NK-92 treated with Interleukin-12 subunit alpha and Interleukin-12 subunit beta, amount 100 ng/mL, for 24 hours (cell line): ENCODE results near the gene COL4A4.

Source experiments
- DNase-seq: peaks from one replicate; lab custom pipeline; 2025; lab: John Stamatoyannopoulos, UW

COL4A4 gene

GRCh38 chr2:227029426-227030105 lies 134.4 kb downstream of the COL4A4 start:
- DNase-seq, result no peak

DNA sequence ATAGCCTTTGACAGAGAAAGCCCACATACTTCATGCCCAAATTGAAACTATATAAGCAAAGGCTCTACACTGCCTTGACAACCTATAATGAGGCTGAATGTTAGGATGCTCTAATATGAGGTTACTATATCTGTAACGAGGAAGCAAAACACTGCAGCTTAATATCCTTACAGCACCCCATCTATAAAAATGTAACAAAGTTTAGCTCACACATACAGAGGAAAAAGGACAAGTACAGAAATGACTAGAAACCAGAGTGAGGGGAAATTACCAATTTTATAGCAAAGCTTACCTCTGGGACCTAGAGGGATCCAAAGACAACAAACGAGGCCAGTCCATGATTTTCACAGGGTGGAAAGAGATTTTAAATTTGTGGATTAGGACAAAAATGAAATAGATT lies 138.5 kb downstream of the COL4A4 start:
- DNase-seq, result no peak

- no peak for DNase-seq
Measured at GRCh38 chr2:227022608-227023007, 141.4 kb downstream of the COL4A4 start.

- no peak for DNase-seq
Measured at GRCh38 chr2:227020416-227020815, 143.6 kb downstream of the COL4A4 start.

- no peak for DNase-seq
Measured at GRCh38 chr2:227016894-227017293, 147.1 kb downstream of the COL4A4 start.

GRCh38 chr2:227013881-227014280 lies 150.1 kb downstream of the COL4A4 start:
- DNase-seq, result no peak

- DNase-seq, result no peak
Measured at GRCh38 chr2:227013330-227013729, 150.7 kb downstream of the COL4A4 start.

- no peak for DNase-seq
Measured at GRCh38 chr2:227010433-227010832, 153.6 kb downstream of the COL4A4 start.

DNA sequence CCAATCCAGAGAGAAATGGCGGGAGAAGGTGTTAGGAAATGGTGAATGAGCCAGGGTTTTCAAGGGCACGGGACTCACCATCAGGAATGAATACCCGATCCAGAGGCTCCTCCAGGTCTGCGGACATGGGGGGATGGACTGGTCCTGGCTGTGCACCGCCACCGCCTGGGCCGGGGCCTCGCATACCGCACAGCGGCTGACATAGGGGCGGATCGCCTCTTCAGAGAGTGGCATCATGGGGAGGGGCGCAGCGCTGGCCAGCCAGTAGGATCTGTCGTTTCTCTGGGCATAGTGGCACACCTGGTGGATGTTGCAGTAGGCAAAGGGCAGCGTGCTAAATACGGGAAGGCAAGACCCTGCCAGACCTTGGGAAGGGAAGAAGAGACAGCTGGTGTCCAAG lies 156.1 kb downstream of the COL4A4 start:
- no peak for DNase-seq

DNA sequence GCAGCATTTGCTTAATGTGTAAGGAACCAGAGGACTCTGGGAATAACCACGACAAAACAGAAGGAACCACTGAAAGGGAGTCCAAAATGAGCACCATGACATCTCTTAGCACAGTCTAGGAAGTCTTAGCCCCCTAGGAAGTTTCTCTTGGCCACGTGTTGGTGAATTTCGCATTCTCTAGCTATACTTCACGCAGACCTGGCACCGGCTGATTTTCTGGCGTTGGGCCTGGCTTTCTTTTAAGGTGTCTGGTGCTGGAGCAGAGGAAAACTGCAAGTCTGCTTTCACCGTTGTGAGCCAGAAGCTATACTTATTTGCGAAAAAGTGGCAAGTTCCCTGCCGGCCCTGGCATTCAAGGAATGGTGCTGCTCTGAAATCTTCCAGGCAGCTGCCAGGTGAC lies 156.9 kb downstream of the COL4A4 start:
- DNase-seq, result no peak

DNA sequence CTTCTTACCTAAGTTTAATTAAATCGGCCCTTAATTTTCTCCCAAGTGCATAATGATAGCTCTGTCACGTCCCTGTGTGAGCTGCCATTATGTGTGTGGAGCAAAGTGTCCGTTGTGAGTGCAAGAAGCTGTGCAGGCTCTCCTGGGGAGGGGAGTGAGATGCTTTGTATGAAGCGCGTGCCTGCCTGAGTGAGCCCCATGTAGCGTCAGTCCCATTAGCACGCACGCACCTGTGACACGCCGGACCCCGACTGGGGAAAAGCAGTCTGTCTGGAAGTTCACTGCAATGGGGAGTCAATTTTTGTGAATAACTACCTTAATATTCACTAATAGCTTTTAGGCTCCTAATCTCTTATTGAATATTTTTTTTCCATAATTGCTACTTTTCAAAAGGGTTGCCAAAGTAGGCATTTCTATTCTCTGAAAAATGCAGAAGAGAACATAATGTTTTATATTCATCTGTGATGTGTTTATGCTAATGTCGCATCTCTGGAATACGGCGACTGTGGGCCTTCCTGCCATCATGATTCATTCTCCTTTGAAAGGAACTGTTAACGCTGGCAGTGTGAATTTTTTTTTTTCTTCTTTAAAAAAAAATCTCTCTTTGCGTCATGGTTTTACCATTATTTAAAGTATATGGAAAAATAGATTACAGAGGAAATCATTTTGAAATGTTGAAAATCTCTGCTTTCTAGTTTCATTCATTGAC lies 157.7 kb downstream of the COL4A4 start:
- DNase-seq, result no peak

- DNase-seq, result no peak
Measured at GRCh38 chr2:227004482-227004881, 159.5 kb downstream of the COL4A4 start.

- DNase-seq, result no peak
Measured at GRCh38 chr2:227000123-227000522, 163.9 kb downstream of the COL4A4 start.

DNA sequence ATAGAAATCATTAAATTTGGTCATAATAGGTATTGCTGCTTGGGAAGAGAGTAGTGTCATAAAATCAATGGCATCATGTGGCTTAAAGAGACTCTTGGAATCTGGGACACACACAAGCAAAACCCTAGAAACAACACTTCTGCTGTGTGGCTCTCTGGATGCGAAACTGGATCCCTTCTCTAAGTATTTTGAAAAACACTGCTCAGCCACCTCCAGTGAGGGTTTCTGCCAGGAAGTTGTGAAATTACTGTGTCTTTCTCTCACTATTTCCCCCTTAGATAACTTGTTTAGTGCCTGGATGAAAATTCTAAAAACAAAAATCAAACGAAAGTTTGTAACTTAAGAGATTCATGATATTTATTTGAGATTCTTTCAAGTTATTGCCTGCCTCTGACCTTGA lies 164.3 kb downstream of the COL4A4 start:
- DNase-seq, result no peak

- DNase-seq, result no peak
Measured at GRCh38 chr2:226995625-226996041, 168.4 kb downstream of the COL4A4 start.

DNA sequence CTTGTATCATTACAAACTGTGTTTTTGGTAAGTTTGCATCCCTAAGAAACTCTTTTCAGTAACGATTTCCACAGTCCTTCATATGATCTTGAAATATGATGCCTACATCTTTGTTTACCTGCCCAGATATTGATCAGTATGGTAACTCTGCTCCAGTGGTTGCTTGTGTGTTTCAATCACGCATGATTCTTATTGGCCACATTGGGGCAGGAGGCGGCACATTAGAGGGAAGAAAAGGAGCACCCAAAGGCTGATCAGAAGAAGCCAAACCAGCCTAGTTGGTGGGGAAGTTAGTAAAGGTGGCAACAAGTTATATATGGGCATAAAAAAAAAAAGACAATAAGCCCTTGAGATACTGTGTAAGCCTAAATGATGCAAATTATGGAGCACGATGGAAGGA lies 169.2 kb downstream of the COL4A4 start:
- no peak for DNase-seq

DNA sequence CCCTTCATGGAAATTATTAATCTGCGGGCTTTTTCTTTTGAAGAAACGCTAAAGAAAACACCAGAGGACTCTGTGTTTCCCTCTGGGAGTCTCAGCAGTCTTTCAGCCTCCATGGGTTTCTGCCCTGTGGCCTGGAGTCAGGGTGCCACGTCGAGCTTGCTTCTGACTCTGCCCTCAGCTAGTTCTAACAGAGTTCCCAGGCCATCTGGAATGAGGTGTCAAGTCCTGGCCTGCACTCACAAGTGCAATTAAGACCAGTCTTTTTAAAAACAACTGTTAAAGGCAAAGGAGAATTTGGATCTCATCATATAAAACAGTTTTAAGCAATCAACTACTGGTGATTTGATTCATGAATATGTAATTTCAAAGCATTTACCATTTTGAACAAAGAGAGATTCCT lies 170.8 kb downstream of the COL4A4 start:
- DNase-seq, result no peak

GRCh38 chr2:226991663-226992062 lies 172.3 kb downstream of the COL4A4 start:
- DNase-seq, result no peak

- DNase-seq, result no peak
Measured at GRCh38 chr2:226985583-226985946, 178.4 kb downstream of the COL4A4 start.

DNA sequence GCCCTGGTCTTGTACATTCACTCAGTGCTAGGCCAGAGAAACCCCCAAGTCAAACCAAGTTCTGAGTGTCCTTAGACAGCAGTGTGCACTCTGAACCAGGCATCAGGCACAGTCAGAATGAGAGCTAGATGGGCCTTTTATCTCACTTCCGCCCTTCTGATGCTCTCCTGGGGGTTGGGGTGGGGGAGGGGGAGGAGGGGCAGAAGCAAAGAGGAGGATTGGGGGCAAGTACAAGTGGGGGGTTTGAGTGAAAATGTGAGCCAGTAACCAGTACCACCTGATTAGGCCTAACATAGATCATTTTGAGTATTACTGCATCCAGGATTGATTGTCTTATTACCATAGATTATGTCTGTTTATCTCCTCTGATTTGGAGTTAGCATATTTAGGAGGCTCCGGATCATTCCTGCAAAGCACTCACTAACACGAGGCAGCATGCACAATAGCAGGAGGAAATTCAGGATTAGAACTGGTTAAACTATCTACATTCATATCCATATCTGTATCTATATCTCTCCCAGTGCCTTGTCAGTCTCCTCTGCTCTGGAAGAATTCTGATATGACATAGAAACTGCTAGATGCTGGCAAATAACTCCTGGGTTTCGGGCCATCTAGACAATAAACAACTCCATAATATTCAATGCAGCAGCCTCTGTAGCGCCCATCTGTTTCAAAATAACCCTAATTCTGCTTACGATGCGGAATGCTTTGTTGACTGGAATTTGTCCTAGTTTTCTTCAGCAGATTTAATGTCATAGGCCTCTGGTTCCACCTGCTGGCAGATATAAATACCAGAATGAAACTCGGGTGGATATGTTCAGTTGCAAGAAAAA lies 179.0 kb downstream of the COL4A4 start:
- DNase-seq, result no peak

DNA sequence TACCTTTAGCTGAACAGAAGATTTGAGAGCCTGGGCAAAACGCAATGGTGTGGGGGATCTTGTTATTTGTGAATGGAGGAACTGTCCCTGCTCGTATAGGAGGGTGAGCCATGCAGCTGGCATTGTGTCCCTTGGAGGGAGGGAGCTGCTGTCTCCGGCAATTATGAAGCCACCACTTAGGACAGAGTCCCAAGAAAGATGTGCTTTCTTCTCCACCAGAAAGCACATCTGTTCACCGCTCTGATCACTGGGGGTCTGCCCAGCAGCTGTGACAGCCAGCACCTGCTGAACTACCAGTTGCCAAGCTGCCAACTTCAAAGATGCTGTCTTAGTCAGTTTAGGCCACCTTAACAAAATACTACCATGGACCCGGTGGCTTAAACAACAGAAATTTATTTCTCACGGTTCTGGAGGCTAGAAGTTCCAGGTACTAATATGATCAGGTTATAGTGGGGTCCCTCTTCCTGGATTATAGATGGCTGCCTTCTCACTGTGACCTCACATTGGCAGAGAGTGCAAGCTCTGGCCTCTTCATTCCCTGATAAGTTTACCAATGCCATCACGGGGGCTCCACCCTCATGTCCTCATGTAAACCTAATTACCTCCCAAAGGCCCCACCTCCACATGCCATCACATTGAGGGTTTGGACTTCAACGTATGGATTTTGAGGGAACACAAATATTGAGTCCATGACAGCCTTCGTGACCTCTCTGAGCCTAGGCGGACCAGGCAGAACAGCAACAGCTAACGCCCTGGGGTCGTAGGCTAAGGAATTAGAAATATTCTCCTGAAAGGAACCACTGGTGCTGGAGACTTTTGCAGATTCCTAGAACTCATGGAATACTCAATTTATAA lies 179.9 kb downstream of the COL4A4 start:
- no peak for DNase-seq

DNA sequence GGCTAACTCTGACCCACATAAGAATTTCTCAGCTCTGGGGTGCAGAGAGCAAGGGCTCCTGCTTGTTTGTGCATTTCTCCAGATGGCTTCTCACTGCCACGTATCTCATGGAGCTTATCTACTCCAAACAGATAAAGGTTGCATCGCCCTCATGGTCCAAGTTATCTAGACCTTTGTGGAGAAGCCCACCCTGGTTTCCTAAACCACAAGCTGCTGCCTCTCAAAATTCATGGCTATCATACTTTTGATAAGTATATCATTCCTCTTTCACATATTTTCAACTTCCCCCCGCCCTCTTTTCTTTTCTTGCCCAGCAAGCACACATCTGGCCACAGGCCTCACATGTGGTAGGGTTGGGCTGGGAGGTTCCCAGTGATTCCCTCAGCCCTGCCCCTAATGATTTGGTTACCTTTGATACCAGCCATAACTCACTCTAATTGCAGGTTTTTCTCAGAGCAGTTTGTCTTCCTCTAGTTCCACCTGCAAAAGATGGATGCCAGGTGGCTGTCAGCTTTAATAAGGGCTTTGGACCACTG lies 182.1 kb downstream of the COL4A4 start:
- no peak for DNase-seq
